HL-60 (cell line): ENCODE measurements around the gene PRR11.
"Not testable (repeated sequence)": the region's sequence is repeated elsewhere in the genome, so short reads cannot be mapped to it uniquely, and the experiment has no call there.

ENCODE experiments used
- DNase-seq, 2 experiments: peaks; one replicate each; pipeline ENCODE4 v3.0.0-alpha.2; 2010 to 2020; ENCODE audit warnings: low read depth in 1 of 2, low spot score in 1 of 2
- H3K27ac ChIP-seq: fragments of 250-450 bp; sonication (Bioruptor Pico); replicated peaks from 2 replicates; pipeline ENCODE4 v1.5.1; 2020; ENCODE audit warnings: mild to moderate bottlenecking, moderate library complexity
- H3K27me3 ChIP-seq: fragments of 250-450 bp; sonication (Bioruptor Pico); 2 replicates; pipeline ENCODE4 v1.5.1; 2021; ENCODE audit warnings: mild to moderate bottlenecking, moderate library complexity; ENCODE audit not compliant: insufficient read depth, poor library complexity, severe bottlenecking
- H3K4me3 ChIP-seq: replicated peaks from 2 replicates; pipeline ENCODE4 v1.5.1; 2011; ENCODE audit warnings: mild to moderate bottlenecking, control low read depth, low read length; ENCODE audit not compliant: insufficient read depth
- CTCF ChIP-seq: IDR thresholded peaks from one replicate; pipeline ENCODE4 v1.5.1; 2011; ENCODE audit warnings: low read length, control low read depth, inconsistent platforms; ENCODE audit not compliant: insufficient read depth
- GABPA ChIP-seq: IDR thresholded peaks from 2 replicates; pipeline ENCODE4 v1.6.1; 2012; ENCODE audit warnings: low read depth
- POLR2AphosphoS5 ChIP-seq: IDR thresholded peaks from 2 replicates; pipeline ENCODE4 v1.6.1; 2012; ENCODE audit warnings: low read depth
- REST ChIP-seq: IDR thresholded peaks from 2 replicates; pipeline ENCODE4 v1.6.1; 2012; ENCODE audit warnings: low read depth; ENCODE audit not compliant: insufficient replicate concordance
- SPI1 ChIP-seq: IDR thresholded peaks from 2 replicates; pipeline ENCODE4 v1.6.1; 2012; ENCODE audit warnings: low read depth, mild to moderate bottlenecking, borderline replicate concordance

PRR11 gene

GRCh38 chr17:59175076-59175475, 19.5 kb downstream of the PRR11 start:
- H3K27ac ChIP-seq: no peak overlapping the region
- DNase-seq: no peak
- TF ChIP-seq CTCF: no peak
- no peak for TF ChIP-seq REST
- no peak for TF ChIP-seq SPI1
- TF ChIP-seq POLR2AphosphoS5: no peak
- no peak for TF ChIP-seq GABPA
- H3K4me3 ChIP-seq: no peak overlapping the region
- H3K27me3 ChIP-seq: no peaks in the 10 kb centered on the region

- Histone ChIP-seq H3K27ac (no peak overlapping the region), H3K4me3 (no peak overlapping the region), H3K27me3 (no peaks in the 10 kb centered on the region)
- TF ChIP-seq CTCF (no peak), POLR2AphosphoS5 (no peak), SPI1 (no peak), GABPA (no peak), REST (no peak)
- DNase-seq: no peak
These were observed 22.9 kb downstream of the PRR11 start for GRCh38 chr17:59178266-59178985.

- H3K27me3 ChIP-seq, H3K4me3 ChIP-seq, DNase-seq, H3K27ac ChIP-seq: not testable (repeated sequence)
These were observed 24.1 kb downstream of the PRR11 start for GRCh38 chr17:59179601-59180000.

- no peak for DNase-seq
- H3K4me3 ChIP-seq: no peak overlapping the region
- TF ChIP-seq GABPA: no peak
- no peak for TF ChIP-seq POLR2AphosphoS5
- TF ChIP-seq CTCF: no peak
- TF ChIP-seq SPI1: no peak
- TF ChIP-seq REST: no peak
These were observed 25.1 kb downstream of the PRR11 start for GRCh38 chr17:59180626-59181025.

More at GRCh38 chr17:59180626-59181025, 25.1 kb downstream of the PRR11 start:
- Histone ChIP-seq H3K27me3 (no peaks in the 10 kb centered on the region), H3K27ac (no peak overlapping the region)
